T-helper 17 cell (primary cell): Measurements from ENCODE around the gene KCNG2. TPM values are rescaled to one million over a fixed set of nuclear protein-coding genes. Genes with fewer than 3 reads are reported as not detected.

Source experiments
- ATAC-seq: fragments of 150-1000 bp; cut with Tn5 transposase; 2 replicates; pipeline ENCODE4 v1.10.0; 2021; ENCODE audit warnings: mild to moderate bottlenecking, moderate library complexity
- DNase-seq, 3 donors: peaks; one replicate each; pipeline versions ENCODE4 v3.0.0 to v3.0.0-alpha.2; 2020 to 2021
- H3K9me3 ChIP-seq: one replicate; pipeline ENCODE4 v1.7.0; 2013; ENCODE audit warnings: low read length, mild to moderate bottlenecking; ENCODE audit not compliant: control insufficient read depth, poor library complexity, severe bottlenecking
- H3K27ac Mint-ChIP-seq: one replicate; pipeline ENCODE4 v1.8.0; 2022; ENCODE audit warnings: mild to moderate bottlenecking, moderate library complexity, mixed read lengths
- H3K27me3 Mint-ChIP-seq: one replicate; pipeline ENCODE4 v1.8.0; 2022; ENCODE audit warnings: mixed read lengths
- H3K36me3 Mint-ChIP-seq: one replicate; pipeline ENCODE4 v1.8.0; 2022; ENCODE audit warnings: low read depth, mixed read lengths
- H3K4me1 Mint-ChIP-seq: one replicate; pipeline ENCODE4 v1.8.0; 2022; ENCODE audit warnings: mild to moderate bottlenecking, mixed read lengths
- H3K4me3 Mint-ChIP-seq: one replicate; pipeline ENCODE4 v1.8.0; 2022; ENCODE audit warnings: mild to moderate bottlenecking, moderate library complexity, mixed read lengths
- total RNA-seq, 4 donors: library from RNA in 2 of 4; stranded (reverse) in 2 of 4; gene quantifications; one replicate each; pipeline ENCODE4 v1.2.3 and lab custom pipeline; 2022 to 2026

KCNG2 gene
- total RNA-seq, 2 donors from 2014 or later = not detected

DNA sequence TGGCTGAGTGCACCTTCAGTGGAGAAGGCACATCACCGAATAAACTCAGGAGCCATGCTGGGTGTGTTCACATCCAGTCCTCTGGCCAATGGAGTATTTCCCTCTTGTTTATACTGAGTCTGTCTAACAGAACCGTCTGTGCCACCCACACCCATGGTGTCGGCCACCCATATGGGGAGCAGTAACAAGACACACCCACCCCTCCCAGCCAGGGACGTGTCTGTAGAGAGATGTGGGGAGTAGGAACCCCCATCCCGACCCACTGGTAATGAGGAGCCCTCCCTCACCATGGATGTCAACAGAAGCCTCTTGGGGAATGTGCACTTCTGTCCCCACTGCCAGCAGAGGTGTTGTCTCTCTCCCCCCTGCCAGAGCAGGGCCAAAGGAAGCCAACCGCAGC lies 37.1 kb downstream of the KCNG2 start:
- H3K9me3 ChIP-seq = no peaks in the 10 kb centered on the region
- no peak for ATAC-seq
- H3K27ac Mint-ChIP-seq = no peak overlapping the region

DNA sequence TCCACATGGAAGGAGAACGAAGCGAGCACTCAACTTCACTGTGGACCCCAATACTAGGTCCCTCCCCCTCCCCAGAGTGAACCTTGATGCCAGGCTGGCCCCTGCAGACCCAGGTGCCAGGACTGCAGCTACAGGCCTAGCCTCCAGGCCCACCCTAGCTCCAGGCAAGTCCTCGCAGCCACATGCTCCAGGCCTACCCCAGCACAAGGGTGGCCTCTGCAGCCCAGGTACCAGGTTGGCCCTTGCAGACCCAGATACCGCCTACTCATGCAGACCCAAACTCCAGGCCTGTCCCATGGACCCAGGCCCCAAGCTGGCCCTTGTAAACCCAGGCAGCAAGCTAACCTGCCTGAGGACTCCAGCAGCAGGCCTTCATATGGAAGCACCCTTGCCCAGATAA lies 44.2 kb downstream of the KCNG2 start:
- H3K27me3 Mint-ChIP-seq = peaks cover 7% of the 10 kb centered on the region
- no peaks in the 10 kb centered on the region for H3K4me1 Mint-ChIP-seq
- no peak for ATAC-seq
- peaks cover 2% of the 10 kb centered on the region for H3K36me3 Mint-ChIP-seq
- H3K27ac Mint-ChIP-seq = no peak overlapping the region
- DNase-seq = no peak
- no peak overlapping the region for H3K4me3 Mint-ChIP-seq
- no peaks in the 10 kb centered on the region for H3K9me3 ChIP-seq

More for the DNA sequence above, 37.1 kb downstream of the KCNG2 start:
- no peak for DNase-seq
- no peak overlapping the region for H3K4me3 Mint-ChIP-seq
- no peaks in the 10 kb centered on the region for H3K4me1 Mint-ChIP-seq
- peaks cover 8% of the 10 kb centered on the region for H3K36me3 Mint-ChIP-seq
- peaks cover 32% of the 10 kb centered on the region for H3K27me3 Mint-ChIP-seq

DNA sequence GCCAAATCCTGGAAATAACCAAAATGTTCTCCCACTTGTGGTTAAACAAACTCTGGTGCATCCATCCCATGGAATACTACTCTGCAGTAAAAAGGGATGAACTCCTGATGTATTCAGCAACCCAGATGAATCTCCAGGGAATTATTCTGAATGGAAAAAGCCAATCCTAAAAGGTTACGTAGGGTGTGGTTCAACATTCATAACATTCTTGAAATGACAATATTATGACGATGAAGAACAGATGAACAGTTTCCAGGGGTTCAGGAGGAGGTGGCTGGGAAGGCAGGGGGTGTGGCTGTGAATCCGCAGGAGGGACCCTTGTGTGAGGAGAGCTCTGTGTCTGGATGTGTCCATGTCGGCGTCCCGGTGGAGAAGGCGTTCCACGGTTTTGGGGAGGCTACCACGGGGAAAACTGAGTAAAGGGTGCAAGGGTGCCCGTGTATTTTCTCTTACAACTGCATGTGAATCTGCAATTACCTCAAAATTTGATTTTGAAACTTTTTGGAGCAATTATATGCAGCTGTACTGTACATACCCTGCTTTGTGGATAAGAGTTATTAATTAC lies 47.3 kb downstream of the KCNG2 start:
- Mint-ChIP-seq H3K36me3 (no peaks in the 10 kb centered on the region), H3K4me1 (no peaks in the 10 kb centered on the region), H3K27me3 (no peaks in the 10 kb centered on the region), H3K4me3 (no peak overlapping the region), H3K27ac (no peak overlapping the region)
- no peak for ATAC-seq
- no peaks in the 10 kb centered on the region for H3K9me3 ChIP-seq
- DNase-seq = no peak

DNA sequence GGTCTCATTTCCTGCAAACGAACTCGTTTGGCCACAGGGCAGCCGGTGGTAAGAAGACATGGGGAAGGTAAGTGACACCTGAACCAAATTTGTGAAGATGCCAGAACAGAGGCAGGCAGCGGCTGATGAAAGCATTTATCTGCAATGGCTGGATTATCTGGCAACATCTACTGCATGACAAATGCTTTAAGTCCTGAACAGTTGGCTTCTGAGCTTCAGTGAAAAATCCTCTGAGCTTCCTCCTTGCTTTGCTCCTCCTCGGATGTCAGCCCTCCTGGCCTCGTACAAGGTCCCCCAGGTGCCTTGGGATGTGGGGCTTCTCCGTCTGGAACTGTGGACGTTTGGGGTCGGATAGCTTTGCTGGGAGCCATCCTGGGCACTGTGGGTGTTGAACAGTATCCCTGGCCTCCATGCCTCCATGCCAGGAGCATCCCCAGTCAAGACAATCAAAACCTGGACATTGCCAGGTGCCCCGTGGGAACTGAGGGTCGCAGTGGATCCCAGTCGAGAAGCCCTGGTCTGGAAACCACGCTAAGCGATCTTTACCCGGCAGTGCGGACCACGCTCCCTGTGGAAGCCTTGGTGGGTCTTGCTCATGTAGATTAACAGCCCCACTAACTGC lies 49.3 kb downstream of the KCNG2 start:
- no peaks in the 10 kb centered on the region for H3K9me3 ChIP-seq
- Mint-ChIP-seq H3K4me3 (no peak overlapping the region), H3K27ac (no peak overlapping the region), H3K4me1 (no peaks in the 10 kb centered on the region), H3K36me3 (no peaks in the 10 kb centered on the region), H3K27me3 (no peaks in the 10 kb centered on the region)
- ATAC-seq (no peak), DNase-seq (no peak)

DNA sequence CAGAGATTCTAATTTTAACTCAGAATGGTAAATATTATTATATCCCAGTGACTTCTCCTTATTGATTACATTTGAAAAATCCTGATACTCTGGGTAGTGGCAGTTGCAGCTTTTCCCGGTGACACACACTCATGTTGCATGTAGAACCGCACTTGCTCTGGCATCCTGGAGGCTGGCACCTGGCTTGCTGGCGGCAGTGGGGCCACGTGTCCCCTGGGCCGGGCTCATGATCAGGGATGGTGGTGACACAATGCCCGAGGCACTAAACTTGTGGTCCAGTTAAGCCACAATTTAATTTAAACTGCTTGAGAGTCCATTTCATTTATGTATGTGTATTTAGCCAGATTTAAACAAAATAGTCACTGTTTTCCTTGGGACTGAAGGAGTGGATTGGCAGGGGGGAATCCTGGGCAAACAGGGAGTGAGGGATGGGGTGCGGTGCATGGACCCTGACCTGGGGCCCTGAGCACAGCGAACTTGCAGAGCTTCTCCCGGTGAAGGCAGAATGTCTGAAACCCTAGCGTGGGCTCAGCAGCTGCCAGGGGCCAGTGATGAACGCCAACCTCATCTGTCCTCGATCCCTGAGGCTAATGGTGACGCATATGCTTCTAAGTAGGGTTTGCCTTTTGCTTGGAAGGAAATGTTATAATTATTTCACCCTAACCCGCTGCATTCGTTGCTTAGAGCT lies 50.0 kb downstream of the KCNG2 start:
- H3K9me3 ChIP-seq = no peaks in the 10 kb centered on the region
- no peak for DNase-seq

DNA sequence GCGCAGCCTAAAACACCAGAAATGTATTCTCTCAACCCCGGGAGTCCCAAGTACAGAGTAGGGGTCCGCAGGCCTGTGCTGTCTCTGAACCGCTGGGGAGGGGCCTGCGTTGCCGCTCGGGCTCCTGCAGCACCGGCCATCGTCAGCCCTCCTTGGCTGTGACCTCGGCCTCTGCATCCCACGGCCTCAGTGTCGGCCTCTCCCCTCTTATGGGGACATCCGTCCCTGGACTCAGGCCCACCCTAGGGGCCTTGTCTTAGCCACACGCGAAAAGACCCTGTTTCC lies 50.5 kb downstream of the KCNG2 start:
- no peaks in the 10 kb centered on the region for H3K4me1 Mint-ChIP-seq
- no peaks in the 10 kb centered on the region for H3K36me3 Mint-ChIP-seq
- peaks cover 5% of the 10 kb centered on the region for H3K27me3 Mint-ChIP-seq
- H3K27ac Mint-ChIP-seq = no peak overlapping the region
- no peak for ATAC-seq
- DNase-seq = no peak
- no peaks in the 10 kb centered on the region for H3K9me3 ChIP-seq
- no peak overlapping the region for H3K4me3 Mint-ChIP-seq

More for the DNA sequence above, 50.0 kb downstream of the KCNG2 start:
- no peak for ATAC-seq
- Mint-ChIP-seq H3K4me3 (no peak overlapping the region), H3K27me3 (peaks cover under 1% of the 10 kb centered on the region), H3K4me1 (no peaks in the 10 kb centered on the region), H3K36me3 (no peaks in the 10 kb centered on the region), H3K27ac (no peak overlapping the region)

DNA sequence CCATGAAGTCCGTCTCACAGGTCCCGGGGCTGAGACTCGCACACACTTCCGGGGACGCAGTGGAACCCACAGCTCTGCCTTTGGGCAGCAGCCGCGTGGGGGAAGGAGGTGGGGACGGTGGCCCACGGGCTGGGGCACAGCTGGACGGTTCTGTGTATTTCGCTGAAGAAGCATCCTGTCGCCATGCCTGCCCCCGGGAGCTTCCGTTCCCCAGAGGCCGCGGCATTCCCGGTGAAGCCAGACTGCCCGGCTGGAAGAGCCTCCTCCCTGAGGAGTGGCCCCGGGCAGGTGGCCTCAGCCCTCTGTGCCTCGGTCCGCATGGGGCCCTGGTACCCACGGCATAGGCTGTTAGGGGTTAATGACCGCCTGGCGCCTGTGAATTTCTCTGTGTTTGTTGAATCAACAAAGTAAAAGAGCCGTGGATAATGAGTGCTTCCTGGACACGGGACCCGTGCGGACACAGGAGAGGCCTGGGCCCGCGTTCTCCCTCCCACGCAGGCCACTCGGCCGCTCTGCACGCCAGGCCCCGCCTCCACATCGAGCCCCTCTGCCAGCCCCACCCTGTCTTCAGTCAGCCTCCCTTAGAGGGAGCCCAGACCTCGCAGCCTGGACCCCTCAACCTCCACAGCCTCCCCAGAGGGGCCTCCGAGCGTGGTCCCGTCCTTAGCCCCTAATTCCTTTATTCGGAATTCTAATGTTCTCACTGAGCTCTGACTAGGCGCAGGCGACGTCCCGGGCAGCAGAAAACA lies 51.0 kb downstream of the KCNG2 start:
- ATAC-seq = no peak
- Mint-ChIP-seq H3K4me3 (no peak overlapping the region), H3K36me3 (no peaks in the 10 kb centered on the region), H3K27me3 (peaks cover 9% of the 10 kb centered on the region), H3K4me1 (no peaks in the 10 kb centered on the region), H3K27ac (no peak overlapping the region)
- no peak for DNase-seq
- H3K9me3 ChIP-seq = no peaks in the 10 kb centered on the region

DNA sequence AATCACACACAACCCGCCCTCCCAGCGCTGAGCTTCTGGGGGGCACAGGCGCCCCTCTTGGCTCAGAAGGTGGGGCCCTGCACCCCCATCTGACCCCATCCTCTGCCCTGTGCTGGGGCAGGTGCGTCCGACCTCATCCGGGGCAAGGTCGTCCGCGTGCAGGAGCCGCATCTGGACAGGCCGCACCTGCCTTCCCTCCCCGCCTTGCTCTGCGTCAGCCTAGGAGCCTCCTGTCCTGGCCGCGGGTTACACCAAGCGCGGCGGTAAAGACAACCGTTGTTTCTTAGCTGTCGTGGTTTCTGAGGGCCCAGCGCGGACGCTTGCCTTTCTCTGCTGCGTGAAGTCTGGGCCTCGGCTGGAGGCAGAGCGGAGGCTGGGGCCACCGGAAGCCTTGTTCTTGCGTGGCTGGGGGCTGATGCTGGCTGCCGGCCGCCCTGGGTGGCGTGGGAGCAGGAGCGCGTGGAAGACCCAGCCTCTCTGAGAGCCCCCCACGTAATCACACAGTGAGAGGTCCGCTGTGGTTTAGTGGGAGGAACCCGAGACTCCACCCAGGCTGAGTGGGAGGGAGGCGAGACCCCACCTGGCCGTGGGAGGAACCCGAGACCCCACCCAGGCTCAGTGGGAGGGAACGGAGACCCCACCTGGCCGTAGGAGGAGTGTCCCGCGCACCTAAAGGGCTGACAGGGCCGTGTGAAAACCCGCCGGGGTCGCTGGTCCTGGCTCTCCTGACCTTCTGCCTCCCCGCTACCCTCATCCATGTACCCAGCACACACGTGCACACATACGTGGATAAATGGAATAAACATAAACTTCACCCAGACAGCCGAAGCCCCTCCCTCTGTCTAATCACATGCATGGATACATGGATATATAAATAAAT lies 51.8 kb downstream of the KCNG2 start:
- Mint-ChIP-seq H3K4me3 (no peak overlapping the region), H3K27me3 (peaks cover 17% of the 10 kb centered on the region), H3K27ac (no peak overlapping the region), H3K36me3 (no peaks in the 10 kb centered on the region), H3K4me1 (no peaks in the 10 kb centered on the region)
- no peak for DNase-seq
- no peaks in the 10 kb centered on the region for H3K9me3 ChIP-seq
- ATAC-seq = no peak

DNA sequence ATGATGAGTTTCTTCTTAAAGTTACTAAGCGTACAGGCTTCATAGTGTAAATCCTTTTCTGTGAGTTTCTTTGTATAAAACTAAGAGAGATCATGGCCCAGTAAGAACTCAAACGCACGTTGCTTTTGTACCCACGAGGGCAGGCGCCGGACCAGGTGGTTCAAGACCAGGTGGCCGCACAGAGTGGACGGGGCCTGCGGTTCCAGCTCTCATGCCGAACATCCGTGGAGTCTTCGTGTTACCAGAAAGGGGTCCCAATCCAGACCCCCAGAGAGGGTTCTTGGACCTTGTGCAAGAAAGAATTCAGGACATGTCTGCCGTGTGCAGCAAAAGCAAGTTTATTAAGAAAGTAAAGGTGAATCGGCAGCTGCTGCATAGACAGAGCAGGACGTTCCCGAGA lies 53.0 kb downstream of the KCNG2 start:
- no peak overlapping the region for H3K4me3 Mint-ChIP-seq
- H3K4me1 Mint-ChIP-seq = no peaks in the 10 kb centered on the region
- peaks cover 26% of the 10 kb centered on the region for H3K27me3 Mint-ChIP-seq
- no peaks in the 10 kb centered on the region for H3K9me3 ChIP-seq
- no peak for DNase-seq
- H3K27ac Mint-ChIP-seq = no peak overlapping the region
- no peak for ATAC-seq
- H3K36me3 Mint-ChIP-seq = no peaks in the 10 kb centered on the region

DNA sequence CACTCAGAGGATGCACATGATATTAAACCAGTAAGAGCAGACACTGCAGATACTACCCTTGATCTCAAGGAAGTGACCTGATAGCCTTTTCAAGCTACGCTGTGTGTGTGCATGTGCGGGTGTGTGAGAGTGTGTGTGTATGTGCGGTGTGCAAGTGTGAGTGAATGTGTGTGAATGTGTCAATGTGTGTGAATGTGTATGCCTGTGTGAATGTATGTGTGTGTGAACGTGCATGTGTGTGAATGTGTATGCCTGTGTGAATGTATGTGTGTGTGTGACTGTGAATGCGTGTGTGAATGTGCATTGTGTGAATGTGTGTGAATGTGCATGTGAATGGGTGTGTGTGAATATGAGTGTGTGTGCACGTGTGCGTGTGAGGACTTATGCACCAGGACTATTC lies 53.8 kb downstream of the KCNG2 start:
- Mint-ChIP-seq H3K36me3 (no peaks in the 10 kb centered on the region), H3K4me1 (no peaks in the 10 kb centered on the region), H3K27me3 (peaks cover 28% of the 10 kb centered on the region), H3K27ac (no peak overlapping the region), H3K4me3 (no peak overlapping the region)
- no peaks in the 10 kb centered on the region for H3K9me3 ChIP-seq
- ATAC-seq (no peak), DNase-seq (no peak)

DNA sequence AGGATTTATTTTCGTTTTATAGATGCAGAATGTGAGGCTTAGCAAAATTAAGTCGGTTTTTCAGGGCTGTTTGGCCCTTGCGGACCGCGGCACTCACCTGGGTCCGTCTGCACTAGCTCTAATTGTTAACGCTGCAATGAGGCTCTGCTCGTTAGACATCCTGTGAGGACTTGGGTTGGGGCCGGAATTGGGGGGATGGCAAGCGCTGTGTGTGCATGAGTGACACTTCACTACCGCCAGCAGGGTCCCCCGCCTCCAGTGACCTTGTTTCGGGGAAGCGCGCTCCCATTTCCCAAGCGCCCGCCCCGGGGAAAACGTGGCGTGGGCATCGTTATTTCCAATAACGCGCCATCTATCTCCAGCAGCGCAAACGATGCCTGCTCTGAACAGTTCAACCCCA lies 54.2 kb downstream of the KCNG2 start:
- H3K27ac Mint-ChIP-seq = no peak overlapping the region
- ATAC-seq = no peak
- no peak for DNase-seq
- no peaks in the 10 kb centered on the region for H3K4me1 Mint-ChIP-seq
- H3K27me3 Mint-ChIP-seq = peaks cover 28% of the 10 kb centered on the region
- H3K36me3 Mint-ChIP-seq = no peaks in the 10 kb centered on the region
- no peak overlapping the region for H3K4me3 Mint-ChIP-seq
- H3K9me3 ChIP-seq = no peaks in the 10 kb centered on the region

DNA sequence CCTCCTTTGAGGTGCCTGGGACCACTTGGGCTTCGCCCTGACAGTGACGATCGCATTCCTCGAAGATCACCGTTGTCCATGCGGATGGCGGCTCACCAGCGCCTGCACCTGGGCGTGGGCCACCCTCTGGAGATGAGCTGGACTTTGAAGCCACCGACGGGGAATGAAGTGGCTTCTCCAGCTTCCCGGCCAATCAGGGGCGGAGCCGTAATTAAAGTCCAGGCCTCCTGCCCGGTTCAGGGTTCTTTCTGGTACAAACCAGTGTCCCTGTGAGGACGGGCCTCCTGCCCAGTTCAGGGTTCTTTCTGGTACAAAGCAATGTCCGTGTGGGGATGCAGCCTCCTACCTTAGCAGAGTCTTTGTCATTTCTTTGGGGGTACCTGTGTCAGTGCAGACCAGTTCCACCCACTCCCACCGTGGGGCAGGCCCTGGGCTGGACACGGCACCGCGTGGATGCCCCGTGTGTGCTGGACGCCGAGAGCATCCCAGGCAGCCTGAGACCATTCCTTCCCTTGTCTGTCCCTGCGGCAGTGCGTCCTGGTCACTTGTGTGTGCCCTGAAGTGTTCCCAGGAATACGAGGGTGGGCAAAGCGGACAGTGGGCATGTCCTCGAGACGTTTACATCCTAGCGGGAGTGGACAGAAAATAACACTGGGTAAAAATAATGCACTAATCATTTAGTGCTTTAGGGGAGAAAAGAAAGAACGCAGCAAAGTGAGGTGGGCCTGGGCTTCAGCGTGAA lies 55.0 kb downstream of the KCNG2 start:
- Mint-ChIP-seq H3K36me3 (no peaks in the 10 kb centered on the region), H3K27me3 (peaks cover 28% of the 10 kb centered on the region), H3K4me1 (peaks cover 4% of the 10 kb centered on the region), H3K4me3 (no peak overlapping the region), H3K27ac (no peak overlapping the region)
- DNase-seq (no peak), ATAC-seq (no peak)
- H3K9me3 ChIP-seq = no peaks in the 10 kb centered on the region
